ENCODE measurements around the gene ANKRD9. TPM values are rescaled to one million over a fixed set of nuclear protein-coding genes. Genes with fewer than 3 reads are reported as not detected.

The ANKRD9 gene
- total and polyA plus RNA-seq, 2 experiments from 2014 or later, result 46.5 to 90.7 TPM

DNA sequence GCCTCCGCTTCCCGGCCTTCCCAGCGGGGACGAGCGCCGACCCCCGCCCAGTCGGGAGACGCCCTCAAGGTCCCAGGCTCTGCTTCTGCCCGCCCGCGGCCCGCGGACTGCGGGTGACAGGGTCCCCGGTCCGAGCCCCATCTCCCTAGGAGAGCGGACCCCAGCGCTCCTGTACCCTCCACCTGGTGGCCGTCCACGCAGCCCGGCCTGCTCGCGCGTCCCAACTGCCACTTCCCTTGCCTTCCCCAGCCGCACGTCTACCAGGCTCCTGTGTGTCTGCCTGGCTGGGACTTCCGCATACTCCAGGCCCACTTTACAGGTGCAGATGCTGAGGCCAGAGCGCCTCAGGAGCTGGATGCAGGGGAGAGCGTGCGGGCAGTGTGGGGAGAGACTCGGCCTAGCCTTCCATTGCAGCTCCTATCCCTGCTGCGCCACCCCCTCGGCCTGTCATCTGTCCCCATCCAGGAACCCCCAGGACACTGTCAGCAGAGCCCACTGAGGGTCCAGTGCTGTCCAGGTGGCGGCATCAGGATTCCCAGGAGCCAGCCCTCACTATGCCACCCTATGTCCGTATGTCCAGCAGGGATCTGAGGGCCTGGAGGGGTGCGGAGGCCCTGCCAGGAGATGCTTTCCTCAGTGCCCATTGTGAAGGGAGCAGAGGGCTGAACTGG lies 8.0 kb upstream of the ANKRD9 start:
- H3K27ac ChIP-seq, result peak overlapping the region; percentile 1
- no peaks in the 10 kb centered on the region for H3K79me2 ChIP-seq
- WGBS (ENCODE audit: low lambda C conversion rate, missing lambda C conversion rate), result 36% methylated on average over 25 of the region's 37 CpGs

DNA sequence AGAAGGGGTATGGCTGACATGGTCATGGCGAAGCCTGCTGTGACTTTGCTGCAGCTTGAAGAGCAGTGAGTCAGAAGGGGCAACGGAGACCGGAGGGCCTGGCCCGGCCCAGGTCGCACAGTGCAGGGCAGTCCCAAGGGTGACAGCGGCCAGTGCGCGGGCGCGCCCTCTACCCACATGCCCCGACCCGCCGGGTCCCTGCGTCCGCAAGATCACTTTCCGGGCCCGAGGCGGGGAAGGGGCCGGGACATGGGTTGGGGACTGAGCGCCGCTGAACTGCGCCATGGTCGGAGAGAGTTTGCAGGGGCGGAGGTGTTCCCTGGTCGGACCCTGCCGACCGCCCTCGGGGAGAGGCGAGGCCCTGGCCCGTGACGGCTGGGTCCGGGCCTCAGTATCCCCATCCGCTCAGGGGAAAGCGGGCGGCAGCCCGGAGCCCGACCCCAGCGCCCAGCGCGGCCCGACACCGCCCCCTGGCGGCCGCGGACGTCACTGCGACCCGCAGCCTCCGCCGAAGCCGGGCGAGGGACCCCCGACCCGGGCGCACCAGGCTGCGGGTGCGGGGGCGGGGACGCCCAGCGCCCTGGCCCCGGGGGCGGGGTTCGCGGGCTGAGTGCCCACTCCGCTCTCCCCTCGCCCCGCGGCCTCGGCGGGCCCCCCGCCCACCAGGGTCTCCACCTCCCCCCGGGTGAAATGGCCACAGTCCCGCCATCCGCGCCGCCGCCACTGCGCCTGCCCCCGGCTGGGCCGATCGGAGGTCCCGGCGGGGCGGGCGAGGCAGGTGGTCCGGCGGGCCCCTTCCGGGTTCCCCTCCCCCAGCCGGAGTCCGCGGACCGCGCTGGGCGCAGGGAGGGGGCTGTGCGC lies 7.2 kb upstream of the ANKRD9 start:
- H3K79me2 ChIP-seq, result no peaks in the 10 kb centered on the region
- WGBS (ENCODE audit: low lambda C conversion rate, missing lambda C conversion rate), result 1% methylated on average over 23 of the region's 95 CpGs
- peak overlapping the region; percentile 98 for H3K4me3 ChIP-seq
- TF ChIP-seq EZH2 (IDR thresholded peaks at IDR 0.05; ENCODE audit: borderline replicate concordance) (no peak), EZH2phosphoT487 (IDR thresholded peaks at IDR 0.05; ENCODE audit: low read depth, severe bottlenecking, unreplicated experiment) (no peak)
- TF ChIP-seq, protein P1, sequence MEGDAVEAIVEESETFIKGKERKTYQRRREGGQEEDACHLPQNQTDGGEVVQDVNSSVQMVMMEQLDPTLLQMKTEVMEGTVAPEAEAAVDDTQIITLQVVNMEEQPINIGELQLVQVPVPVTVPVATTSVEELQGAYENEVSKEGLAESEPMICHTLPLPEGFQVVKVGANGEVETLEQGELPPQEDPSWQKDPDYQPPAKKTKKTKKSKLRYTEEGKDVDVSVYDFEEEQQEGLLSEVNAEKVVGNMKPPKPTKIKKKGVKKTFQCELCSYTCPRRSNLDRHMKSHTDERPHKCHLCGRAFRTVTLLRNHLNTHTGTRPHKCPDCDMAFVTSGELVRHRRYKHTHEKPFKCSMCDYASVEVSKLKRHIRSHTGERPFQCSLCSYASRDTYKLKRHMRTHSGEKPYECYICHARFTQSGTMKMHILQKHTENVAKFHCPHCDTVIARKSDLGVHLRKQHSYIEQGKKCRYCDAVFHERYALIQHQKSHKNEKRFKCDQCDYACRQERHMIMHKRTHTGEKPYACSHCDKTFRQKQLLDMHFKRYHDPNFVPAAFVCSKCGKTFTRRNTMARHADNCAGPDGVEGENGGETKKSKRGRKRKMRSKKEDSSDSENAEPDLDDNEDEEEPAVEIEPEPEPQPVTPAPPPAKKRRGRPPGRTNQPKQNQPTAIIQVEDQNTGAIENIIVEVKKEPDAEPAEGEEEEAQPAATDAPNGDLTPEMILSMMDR (IDR thresholded peaks at IDR 0.05; ENCODE audit: poor library complexity), result peak; percentile 65
- H3K36me3 ChIP-seq (replicated peaks; ENCODE audit: insufficient read depth, low read depth), result no peaks in the 10 kb centered on the region
- no peaks in the 10 kb centered on the region for H3K9me3 ChIP-seq (ENCODE audit: low read depth)
- peak overlapping the region; percentile 1 for H3K27ac ChIP-seq
- H3K27me3 ChIP-seq, result no peaks in the 10 kb centered on the region
- H3K4me2 ChIP-seq, result peak overlapping the region; percentile 100
- peak; percentile 71 for DNase-seq (ENCODE audit: low spot score)
- peaks cover 3% of the 10 kb centered on the region for H3K4me1 ChIP-seq (ENCODE audit: insufficient read depth)
- no peaks in the 10 kb centered on the region for H3K9me2 ChIP-seq (replicated peaks; ENCODE audit: insufficient read depth)
- no peaks in the 10 kb centered on the region for H4K20me1 ChIP-seq (ENCODE audit: insufficient read depth, poor library complexity, severe bottlenecking)
- H2AFZ ChIP-seq, result peak overlapping the region; percentile 98

More for the DNA sequence above, 8.0 kb upstream of the ANKRD9 start:
- Histone ChIP-seq H3K4me3 (peak overlapping the region; percentile 98), H2AFZ (peak overlapping the region; percentile 98), H3K4me2 (peak overlapping the region; percentile 100), H3K4me1 (ENCODE audit: insufficient read depth) (no peaks in the 10 kb centered on the region), H3K27me3 (no peaks in the 10 kb centered on the region), H3K9me2 (replicated peaks; ENCODE audit: insufficient read depth) (no peaks in the 10 kb centered on the region), H3K36me3 (replicated peaks; ENCODE audit: insufficient read depth, low read depth) (no peaks in the 10 kb centered on the region), H3K9me3 (ENCODE audit: low read depth) (no peaks in the 10 kb centered on the region), H4K20me1 (ENCODE audit: insufficient read depth, poor library complexity, severe bottlenecking) (no peaks in the 10 kb centered on the region)
- peak; percentile 58 for DNase-seq (ENCODE audit: low spot score)
- TF ChIP-seq EZH2 (IDR thresholded peaks at IDR 0.05; ENCODE audit: borderline replicate concordance) (no peak), EZH2phosphoT487 (IDR thresholded peaks at IDR 0.05; ENCODE audit: low read depth, severe bottlenecking, unreplicated experiment) (no peak)
- TF ChIP-seq, protein P1 (IDR thresholded peaks at IDR 0.05; ENCODE audit: poor library complexity), result no peak

DNA sequence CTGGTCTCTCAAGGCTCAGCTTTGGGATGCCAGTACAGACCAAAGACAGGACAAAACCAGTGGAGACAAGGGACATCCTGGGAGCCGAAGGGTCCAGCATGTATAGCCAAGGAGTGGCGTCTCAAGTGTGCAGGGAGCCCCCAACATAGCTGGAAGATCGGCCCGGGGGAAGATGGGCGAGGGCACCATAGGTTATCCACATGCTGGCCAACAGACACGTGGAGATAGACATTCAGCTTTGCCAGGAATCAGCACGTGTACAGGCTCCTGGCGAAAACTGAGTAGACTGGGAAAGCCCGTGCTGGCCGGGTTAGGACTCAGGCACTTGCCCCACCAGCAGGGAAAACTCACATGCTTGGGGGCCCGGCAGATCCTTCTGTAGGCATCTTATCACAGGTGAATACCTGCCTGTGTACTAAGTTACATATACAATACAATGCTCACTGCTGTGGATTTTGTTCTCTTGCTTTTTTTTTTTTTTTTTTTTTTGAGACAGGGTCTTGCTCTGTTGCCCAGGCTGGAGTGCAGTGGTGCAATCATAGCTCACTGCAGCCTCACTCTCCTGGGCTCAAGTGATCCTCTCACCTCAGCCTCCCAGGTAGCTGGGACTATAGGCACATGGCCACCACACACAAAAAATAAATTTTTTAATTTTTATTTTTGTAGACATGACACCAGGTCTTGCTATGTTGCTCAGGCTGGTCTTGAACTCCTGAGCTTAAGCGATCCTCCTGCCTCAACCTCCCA lies 5.6 kb upstream of the ANKRD9 start:
- WGBS (ENCODE audit: low lambda C conversion rate, missing lambda C conversion rate), result 94% methylated on average over 12 of the region's 12 CpGs
- H4K20me1 ChIP-seq (ENCODE audit: insufficient read depth, poor library complexity, severe bottlenecking), result no peaks in the 10 kb centered on the region

More for the DNA sequence above, 5.6 kb upstream of the ANKRD9 start:
- Histone ChIP-seq H3K27ac (no peak overlapping the region), H3K27me3 (no peaks in the 10 kb centered on the region), H3K4me1 (ENCODE audit: insufficient read depth) (peaks cover 15% of the 10 kb centered on the region), H2AFZ (no peak overlapping the region), H3K9me2 (replicated peaks; ENCODE audit: insufficient read depth) (no peaks in the 10 kb centered on the region), H3K79me2 (no peaks in the 10 kb centered on the region), H3K36me3 (replicated peaks; ENCODE audit: insufficient read depth, low read depth) (no peaks in the 10 kb centered on the region), H3K4me2 (no peak overlapping the region), H3K9me3 (ENCODE audit: low read depth) (no peaks in the 10 kb centered on the region), H3K4me3 (no peak overlapping the region)
- DNase-seq (ENCODE audit: low spot score), result no peak
- TF ChIP-seq EZH2phosphoT487 (IDR thresholded peaks at IDR 0.05; ENCODE audit: low read depth, severe bottlenecking, unreplicated experiment) (no peak), EZH2 (IDR thresholded peaks at IDR 0.05; ENCODE audit: borderline replicate concordance) (no peak)
- TF ChIP-seq, protein P1 (IDR thresholded peaks at IDR 0.05; ENCODE audit: poor library complexity), result no peak

Data from hepatocyte (in vitro differentiated cells).